ENCODE results near the gene ZNF726.

The ZNF726 gene

DNA sequence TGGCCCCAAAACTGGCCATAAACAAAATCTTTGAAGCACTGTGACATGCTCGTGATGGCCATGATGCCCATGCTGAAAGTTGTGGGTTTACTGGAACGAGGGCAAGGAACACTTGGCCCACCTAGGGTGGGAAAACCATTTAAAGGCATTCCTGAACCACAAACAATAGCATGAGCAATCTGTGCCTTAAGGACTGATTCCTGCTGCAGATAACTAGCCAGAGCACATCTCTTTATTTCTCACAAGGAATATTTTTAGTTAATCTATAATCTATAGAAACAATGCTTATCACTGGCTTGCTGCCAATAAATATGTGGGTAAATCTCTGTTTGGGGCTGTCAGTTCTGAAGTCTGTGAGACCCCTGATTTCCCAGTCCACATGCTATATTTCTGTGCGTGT is 10.3 kb upstream of the ZNF726 start:
- TF ChIP-seq, protein P1, sequence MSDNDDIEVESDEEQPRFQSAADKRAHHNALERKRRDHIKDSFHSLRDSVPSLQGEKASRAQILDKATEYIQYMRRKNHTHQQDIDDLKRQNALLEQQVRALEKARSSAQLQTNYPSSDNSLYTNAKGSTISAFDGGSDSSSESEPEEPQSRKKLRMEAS (IDR thresholded peaks at IDR 0.05; ENCODE audit: low read depth, low read length): no peak
- TF ChIP-seq POLR2A (IDR thresholded peaks at IDR 0.05; ENCODE audit: extremely low read depth, insufficient read length) (no peak), MYC (IDR thresholded peaks at IDR 0.05; ENCODE audit: low read depth, low read length) (no peak)
- TF ChIP-seq, protein P2, sequence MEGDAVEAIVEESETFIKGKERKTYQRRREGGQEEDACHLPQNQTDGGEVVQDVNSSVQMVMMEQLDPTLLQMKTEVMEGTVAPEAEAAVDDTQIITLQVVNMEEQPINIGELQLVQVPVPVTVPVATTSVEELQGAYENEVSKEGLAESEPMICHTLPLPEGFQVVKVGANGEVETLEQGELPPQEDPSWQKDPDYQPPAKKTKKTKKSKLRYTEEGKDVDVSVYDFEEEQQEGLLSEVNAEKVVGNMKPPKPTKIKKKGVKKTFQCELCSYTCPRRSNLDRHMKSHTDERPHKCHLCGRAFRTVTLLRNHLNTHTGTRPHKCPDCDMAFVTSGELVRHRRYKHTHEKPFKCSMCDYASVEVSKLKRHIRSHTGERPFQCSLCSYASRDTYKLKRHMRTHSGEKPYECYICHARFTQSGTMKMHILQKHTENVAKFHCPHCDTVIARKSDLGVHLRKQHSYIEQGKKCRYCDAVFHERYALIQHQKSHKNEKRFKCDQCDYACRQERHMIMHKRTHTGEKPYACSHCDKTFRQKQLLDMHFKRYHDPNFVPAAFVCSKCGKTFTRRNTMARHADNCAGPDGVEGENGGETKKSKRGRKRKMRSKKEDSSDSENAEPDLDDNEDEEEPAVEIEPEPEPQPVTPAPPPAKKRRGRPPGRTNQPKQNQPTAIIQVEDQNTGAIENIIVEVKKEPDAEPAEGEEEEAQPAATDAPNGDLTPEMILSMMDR (IDR thresholded peaks at IDR 0.05; ENCODE audit: low read depth, low read length): no peak
- no peak overlapping the region for H3K4me3 ChIP-seq (ENCODE audit: low read depth, low read length)
- DNase-seq (ENCODE audit: low read depth): no peak

DNA sequence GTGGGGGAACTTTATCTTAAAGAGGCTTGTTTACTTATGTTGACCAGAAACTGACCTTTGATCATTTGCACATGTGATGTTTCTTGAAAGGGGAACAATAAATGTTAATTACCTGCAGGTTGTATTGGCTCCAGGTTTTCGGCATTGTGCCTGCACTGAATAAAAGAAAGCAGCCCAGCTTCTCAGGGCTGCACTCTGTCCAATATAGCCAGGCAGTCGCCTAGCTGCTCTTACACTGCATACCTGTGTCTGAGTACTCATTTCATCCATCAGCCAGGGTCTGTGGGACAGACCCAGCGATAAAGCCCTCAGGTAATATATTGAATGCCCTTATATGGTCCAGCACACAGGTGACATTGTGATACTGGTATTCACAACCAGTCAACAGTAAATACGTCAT is 8.9 kb upstream of the ZNF726 start:
- no peak for DNase-seq (ENCODE audit: low read depth)
- TF ChIP-seq, protein P2 (IDR thresholded peaks at IDR 0.05; ENCODE audit: low read depth, low read length): no peak
- TF ChIP-seq, protein P1 (IDR thresholded peaks at IDR 0.05; ENCODE audit: low read depth, low read length): no peak
- no peak for TF ChIP-seq POLR2A (IDR thresholded peaks at IDR 0.05; ENCODE audit: extremely low read depth, insufficient read length)
- no peak for TF ChIP-seq MYC (IDR thresholded peaks at IDR 0.05; ENCODE audit: low read depth, low read length)

DNA sequence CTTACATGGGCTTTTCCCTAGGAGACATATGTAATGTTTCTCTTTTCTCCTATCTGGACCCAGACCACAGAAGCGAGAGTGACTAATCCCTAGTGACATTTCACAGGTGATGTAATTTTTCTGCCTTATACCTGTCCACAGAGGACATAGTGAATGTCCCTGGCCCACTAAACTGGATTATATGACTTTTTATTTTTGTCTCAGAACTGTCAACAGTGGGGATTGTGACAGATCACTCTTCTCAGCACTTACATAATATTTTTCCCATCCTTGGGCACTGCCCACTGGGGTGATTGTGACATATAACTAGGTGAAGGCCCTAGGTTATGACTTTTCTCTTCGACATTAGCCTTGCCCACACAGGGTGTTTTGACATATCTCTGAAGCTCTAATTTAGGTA is 7.9 kb upstream of the ZNF726 start:
- no peak for DNase-seq (ENCODE audit: low read depth)
- H3K4me3 ChIP-seq (ENCODE audit: low read depth, low read length): no peak overlapping the region
- TF ChIP-seq POLR2A (IDR thresholded peaks at IDR 0.05; ENCODE audit: extremely low read depth, insufficient read length) (no peak), MYC (IDR thresholded peaks at IDR 0.05; ENCODE audit: low read depth, low read length) (no peak)
- TF ChIP-seq, protein P2 (IDR thresholded peaks at IDR 0.05; ENCODE audit: low read depth, low read length): no peak
- TF ChIP-seq, protein P1 (IDR thresholded peaks at IDR 0.05; ENCODE audit: low read depth, low read length): no peak

More for the DNA sequence above, 8.9 kb upstream of the ZNF726 start:
- H3K4me3 ChIP-seq (ENCODE audit: low read depth, low read length): no peak overlapping the region

GRCh38 chr19:23908165-23908564 is 6.5 kb upstream of the ZNF726 start:
- TF ChIP-seq, protein P1 (IDR thresholded peaks at IDR 0.05; ENCODE audit: low read depth, low read length): no peak
- TF ChIP-seq POLR2A (IDR thresholded peaks at IDR 0.05; ENCODE audit: extremely low read depth, insufficient read length): no peak
- TF ChIP-seq MYC (IDR thresholded peaks at IDR 0.05; ENCODE audit: low read depth, low read length): no peak
- TF ChIP-seq, protein P2 (IDR thresholded peaks at IDR 0.05; ENCODE audit: low read depth, low read length): no peak
- no peak for DNase-seq (ENCODE audit: low read depth)
- no peak overlapping the region for H3K4me3 ChIP-seq (ENCODE audit: low read depth, low read length)

GRCh38 chr19:23909222-23909621 is 5.5 kb upstream of the ZNF726 start:
- H3K4me3 ChIP-seq (ENCODE audit: low read depth, low read length): no peak overlapping the region
- DNase-seq (ENCODE audit: low read depth): no peak
- TF ChIP-seq MYC (IDR thresholded peaks at IDR 0.05; ENCODE audit: low read depth, low read length): no peak
- TF ChIP-seq POLR2A (IDR thresholded peaks at IDR 0.05; ENCODE audit: extremely low read depth, insufficient read length): no peak
- TF ChIP-seq, protein P1 (IDR thresholded peaks at IDR 0.05; ENCODE audit: low read depth, low read length): no peak
- TF ChIP-seq, protein P2 (IDR thresholded peaks at IDR 0.05; ENCODE audit: low read depth, low read length): no peak

Measured in NB4 (cell line).